LNCaP clone FGC (cell line): ENCODE data around the gene CLDN6.
"Not testable (repeated sequence)": the region's sequence is repeated elsewhere in the genome, so short reads cannot be mapped to it uniquely, and the experiment has no call there.

Experiments
- DNase-seq: peaks from one replicate; pipeline ENCODE4 v3.0.0-alpha.2; 2011; ENCODE audit warnings: low read depth
- H3K4me3 ChIP-seq: 2 replicates; pipeline ENCODE4 v1.5.1; 2011; ENCODE audit warnings: mild to moderate bottlenecking, low read depth, low read length, control low read depth
- TF ChIP-seq, protein P1 (sequence below): IDR thresholded peaks from 2 replicates; pipeline ENCODE4 v1.5.1; 2012; ENCODE audit warnings: mild to moderate bottlenecking; ENCODE audit not compliant: control insufficient read depth, insufficient read depth; ENCODE audit errors: extremely low read depth

Gene CLDN6

DNA sequence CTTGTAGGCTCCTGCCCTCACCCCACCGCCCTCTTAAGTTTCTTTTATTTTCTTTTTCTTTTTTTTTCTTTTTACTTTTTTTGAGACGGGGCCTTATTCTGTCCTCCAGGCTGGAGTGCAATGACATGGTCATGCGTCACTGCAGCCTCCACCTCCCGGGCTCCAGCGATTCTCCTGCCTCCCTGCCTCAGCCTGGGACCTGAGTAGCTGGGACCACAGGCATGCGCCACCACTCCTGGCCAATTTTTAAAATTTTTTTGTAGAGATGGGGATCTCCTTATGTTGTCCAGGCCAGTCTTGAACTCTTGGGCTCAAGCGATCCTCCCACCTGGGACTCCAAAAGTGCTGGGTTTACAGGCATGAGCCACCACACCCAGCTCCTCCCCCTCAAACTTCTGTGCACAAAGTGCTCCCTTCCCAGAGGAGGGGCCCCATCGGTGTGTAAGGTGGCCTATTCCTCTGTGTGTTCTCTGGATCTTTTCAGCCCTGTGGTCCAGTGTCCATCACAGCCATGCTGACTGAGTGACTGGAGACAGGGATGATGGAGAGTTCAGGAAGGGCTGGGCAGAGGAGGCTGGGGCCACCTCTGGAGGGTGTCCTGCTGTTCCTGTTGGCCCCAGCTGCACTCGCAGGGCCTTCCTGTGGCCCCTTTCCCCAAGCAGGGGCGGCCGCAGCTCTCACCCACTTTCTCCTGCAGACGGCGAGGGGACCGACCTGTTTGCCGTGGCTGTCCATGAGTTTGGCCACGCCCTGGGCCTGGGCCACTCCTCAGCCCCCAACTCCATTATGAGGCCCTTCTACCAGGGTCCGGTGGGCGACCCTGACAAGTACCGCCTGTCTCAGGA, 38.6 kb upstream of the CLDN6 start:
- TF ChIP-seq, protein P1, sequence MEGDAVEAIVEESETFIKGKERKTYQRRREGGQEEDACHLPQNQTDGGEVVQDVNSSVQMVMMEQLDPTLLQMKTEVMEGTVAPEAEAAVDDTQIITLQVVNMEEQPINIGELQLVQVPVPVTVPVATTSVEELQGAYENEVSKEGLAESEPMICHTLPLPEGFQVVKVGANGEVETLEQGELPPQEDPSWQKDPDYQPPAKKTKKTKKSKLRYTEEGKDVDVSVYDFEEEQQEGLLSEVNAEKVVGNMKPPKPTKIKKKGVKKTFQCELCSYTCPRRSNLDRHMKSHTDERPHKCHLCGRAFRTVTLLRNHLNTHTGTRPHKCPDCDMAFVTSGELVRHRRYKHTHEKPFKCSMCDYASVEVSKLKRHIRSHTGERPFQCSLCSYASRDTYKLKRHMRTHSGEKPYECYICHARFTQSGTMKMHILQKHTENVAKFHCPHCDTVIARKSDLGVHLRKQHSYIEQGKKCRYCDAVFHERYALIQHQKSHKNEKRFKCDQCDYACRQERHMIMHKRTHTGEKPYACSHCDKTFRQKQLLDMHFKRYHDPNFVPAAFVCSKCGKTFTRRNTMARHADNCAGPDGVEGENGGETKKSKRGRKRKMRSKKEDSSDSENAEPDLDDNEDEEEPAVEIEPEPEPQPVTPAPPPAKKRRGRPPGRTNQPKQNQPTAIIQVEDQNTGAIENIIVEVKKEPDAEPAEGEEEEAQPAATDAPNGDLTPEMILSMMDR, result no peak
- no peak overlapping the region for H3K4me3 ChIP-seq
- no peak for DNase-seq

DNA sequence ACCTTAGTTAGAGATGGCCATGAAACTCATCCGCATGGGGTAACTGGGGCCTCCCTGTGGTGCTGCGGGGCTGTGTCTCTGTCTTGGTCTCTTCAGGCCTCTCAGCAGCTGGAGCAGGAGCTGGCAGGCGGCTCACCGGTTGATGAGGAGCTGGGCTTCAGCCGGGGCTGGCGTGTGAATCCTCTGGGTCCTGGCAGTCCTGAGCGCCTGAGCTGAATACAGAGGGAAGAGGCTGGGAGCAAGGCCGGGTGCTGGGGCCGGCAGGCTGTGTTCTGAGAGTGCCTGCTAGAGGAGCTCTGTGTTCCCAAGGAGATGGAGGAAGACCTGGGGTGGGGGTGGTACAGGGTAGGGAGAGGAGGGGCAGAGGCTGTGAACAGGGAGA, 37.7 kb upstream of the CLDN6 start:
- not testable (repeated sequence) for DNase-seq, H3K4me3 ChIP-seq

GRCh38 chr16:3054965-3055733, 37.2 kb upstream of the CLDN6 start:
- DNase-seq, result no peak
- no peak overlapping the region for H3K4me3 ChIP-seq
- TF ChIP-seq, protein P1, result no peak

GRCh38 chr16:3053330-3053710, 35.3 kb upstream of the CLDN6 start:
- not testable (repeated sequence) for H3K4me3 ChIP-seq, DNase-seq

- DNase-seq, result not testable (repeated sequence)
These were observed 34.8 kb upstream of the CLDN6 start for GRCh38 chr16:3052571-3053329.

GRCh38 chr16:3051494-3051893, 33.5 kb upstream of the CLDN6 start:
- no peak for DNase-seq
- TF ChIP-seq, protein P1, result no peak
- no peak overlapping the region for H3K4me3 ChIP-seq

More at GRCh38 chr16:3052571-3053329, 34.8 kb upstream of the CLDN6 start:
- not testable (repeated sequence) for H3K4me3 ChIP-seq

DNA sequence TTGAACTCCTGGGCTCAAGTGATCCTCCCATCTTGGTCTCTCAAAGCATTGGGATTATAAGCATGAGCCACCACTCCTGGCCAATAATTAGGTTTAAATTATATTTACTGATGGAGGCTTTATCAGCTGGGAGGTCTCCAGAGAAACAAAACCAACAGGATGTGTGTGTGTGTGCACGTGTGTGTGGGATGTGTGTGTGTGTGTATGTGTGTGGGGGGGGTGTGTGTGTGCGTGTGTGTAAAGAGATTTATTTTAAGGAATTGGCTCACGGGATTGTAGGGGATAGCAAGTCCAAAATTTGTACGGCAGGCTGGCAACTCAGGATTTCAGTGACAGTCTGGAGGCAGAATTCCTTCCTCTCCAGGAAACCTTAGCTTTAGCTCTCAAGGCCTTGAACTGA, 33.0 kb upstream of the CLDN6 start:
- no peak overlapping the region for H3K4me3 ChIP-seq
- no peak for DNase-seq
- TF ChIP-seq, protein P1, result no peak

- TF ChIP-seq, protein P1, result no peak
- DNase-seq, result no peak
- no peak overlapping the region for H3K4me3 ChIP-seq
These were observed 32.5 kb upstream of the CLDN6 start for GRCh38 chr16:3050487-3050886.
